Activated CD4-positive, CD25-positive, alpha-beta regulatory T cell treated with anti-CD3 and anti-CD28 coated beads, Interleukin-2, amount 50 U/mL, for 24 hours (primary cell): ENCODE data around the gene KCNJ15.

Source experiments
- ATAC-seq, 2 donors: fragments of 150-1000 bp; cut with Tn5 transposase; one replicate each; pipeline ENCODE4 v1.10.0; 2021; ENCODE audit warnings: mild to moderate bottlenecking in 1 of 2, moderate library complexity in 1 of 2

Gene KCNJ15

GRCh38 chr21:38329162-38329561 lies 72.4 kb downstream of the KCNJ15 start:
- no peak for ATAC-seq

GRCh38 chr21:38330666-38331065 lies 73.9 kb downstream of the KCNJ15 start:
- no peak for ATAC-seq

- ATAC-seq = no peak
Observed at GRCh38 chr21:38333301-38334272, 76.8 kb downstream of the KCNJ15 start.

GRCh38 chr21:38334866-38335265 lies 78.1 kb downstream of the KCNJ15 start:
- ATAC-seq = no peak

GRCh38 chr21:38337793-38338192 lies 81.0 kb downstream of the KCNJ15 start:
- ATAC-seq = no peak

- no peak for ATAC-seq
Observed at GRCh38 chr21:38340131-38340530, 83.3 kb downstream of the KCNJ15 start.

GRCh38 chr21:38341546-38342012 lies 84.8 kb downstream of the KCNJ15 start:
- ATAC-seq = no peak

- no peak for ATAC-seq
Observed at GRCh38 chr21:38342739-38343138, 85.9 kb downstream of the KCNJ15 start.

- no peak for ATAC-seq
Observed at GRCh38 chr21:38343691-38344090, 86.9 kb downstream of the KCNJ15 start.

- ATAC-seq = no peak
Observed at GRCh38 chr21:38346286-38346685, 89.5 kb downstream of the KCNJ15 start.

- no peak for ATAC-seq
Observed at GRCh38 chr21:38349111-38349746, 92.4 kb downstream of the KCNJ15 start.

GRCh38 chr21:38349977-38350376 lies 93.2 kb downstream of the KCNJ15 start:
- ATAC-seq = no peak

GRCh38 chr21:38350684-38351083 lies 93.9 kb downstream of the KCNJ15 start:
- ATAC-seq = no peak

- no peak for ATAC-seq
Observed at GRCh38 chr21:38351176-38351959, 94.6 kb downstream of the KCNJ15 start.

GRCh38 chr21:38351961-38352521 lies 95.2 kb downstream of the KCNJ15 start:
- no peak for ATAC-seq

GRCh38 chr21:38352536-38353219 lies 95.9 kb downstream of the KCNJ15 start:
- ATAC-seq = no peak

- no peak for ATAC-seq
Observed at GRCh38 chr21:38354231-38354630, 97.4 kb downstream of the KCNJ15 start.

- no peak for ATAC-seq
Observed at GRCh38 chr21:38354746-38355145, 98.0 kb downstream of the KCNJ15 start.

GRCh38 chr21:38355353-38355752 lies 98.6 kb downstream of the KCNJ15 start:
- no peak for ATAC-seq

- ATAC-seq = no peak
Observed at GRCh38 chr21:38355992-38356781, 99.4 kb downstream of the KCNJ15 start.
